H1 (cell line): ENCODE results near the gene PCDHA9. TPM values are rescaled to one million over a fixed set of nuclear protein-coding genes. Genes with fewer than 3 reads are reported as not detected.
A peak's percentile ranks its signal among the peaks of the same experiment; 100 is the strongest.

ENCODE experiments used
- CTCF ChIA-PET: fragments of 300-600 bp; sonication (Branson Sonifier 250); formaldehyde crosslinking; loops from one replicate; lab custom pipeline; 2021; ENCODE audit not compliant: partially characterized antibody; lab: Charles Lee
- POLR2A ChIA-PET: fragments of 300-600 bp; sonication (Branson Sonifier 250); formaldehyde crosslinking; loops from one replicate; lab custom pipeline; 2021; ENCODE audit warnings: inconsistent platforms; ENCODE audit not compliant: partially characterized antibody; lab: Charles Lee
- DNase-seq, 2 experiments: peaks; one replicate each; pipeline versions ENCODE4 v3.0.0 to v3.0.0-alpha.2; 2010 to 2022; ENCODE audit warnings: low spot score in 2 of 2, low read depth in 1 of 2, mixed read lengths in 1 of 2
- FAIRE-seq: peaks from 2 replicates; lab custom pipeline; 2011; peaks lifted over from hg19 to GRCh38; lab: Jason Lieb, UNC
- H2AFZ ChIP-seq: 2 replicates; pipeline ENCODE4 v1.8.1; 2012; ENCODE audit warnings: low read length, inconsistent platforms
- H2AK5ac ChIP-seq: 2 replicates; pipeline ENCODE4 v1.6.1; 2013; ENCODE audit warnings: low read depth, low read length
- H2BK120ac ChIP-seq: replicated peaks from 2 replicates; pipeline ENCODE3; 2013; ENCODE audit warnings: low read depth, low read length, inconsistent platforms
- H2BK12ac ChIP-seq: 2 replicates; pipeline ENCODE4 v1.6.1; 2013; ENCODE audit warnings: low read depth, low read length
- H2BK15ac ChIP-seq: 2 replicates; pipeline ENCODE4 v1.6.1; 2013; ENCODE audit warnings: low read length
- H2BK20ac ChIP-seq: 2 replicates; pipeline ENCODE4 v1.6.1; 2013; ENCODE audit warnings: low read length
- H2BK5ac ChIP-seq: 2 replicates; pipeline ENCODE4 v1.6.1; 2013; ENCODE audit warnings: low read depth, low read length
- H3K14ac ChIP-seq: 2 replicates; pipeline ENCODE4 v1.6.1; 2013; ENCODE audit warnings: inconsistent platforms; ENCODE audit not compliant: insufficient read length
- H3K18ac ChIP-seq: 2 replicates; pipeline ENCODE4 v1.6.1; 2013; ENCODE audit warnings: low read length; ENCODE audit errors: extremely low read depth
- H3K23ac ChIP-seq: 2 replicates; pipeline ENCODE4 v1.6.1; 2013; ENCODE audit warnings: inconsistent platforms; ENCODE audit not compliant: insufficient read length
- H3K23me2 ChIP-seq: 2 replicates; pipeline ENCODE4 v1.6.1; 2013; ENCODE audit warnings: low read depth, low read length
- H3K27ac ChIP-seq: 2 replicates; pipeline ENCODE4 v1.6.1; 2011; ENCODE audit warnings: low read depth, low read length, inconsistent platforms
- H3K27me3 ChIP-seq, 4 experiments: replicated peaks in 1 of 4; 1 replicate in 1 of 4; 2 replicates in 3 of 4; pipeline versions ENCODE4 v1.6.1 to v1.8.1; 2011 to 2013; ENCODE audit warnings: low read length in 3 of 4, mild to moderate bottlenecking in 3 of 4, inconsistent platforms in 2 of 4, mixed read lengths in 2 of 4, moderate library complexity in 1 of 4; ENCODE audit not compliant: control insufficient read depth in 3 of 4, insufficient read depth in 3 of 4; ENCODE audit errors: extremely low read depth in 1 of 4
- H3K36me3 ChIP-seq, 4 experiments: 2 replicates each; pipeline versions ENCODE4 v1.6.1 to v1.8.1; 2011 to 2013; ENCODE audit warnings: mild to moderate bottlenecking in 4 of 4, low read length in 3 of 4, moderate library complexity in 2 of 4, control low read depth in 1 of 4, inconsistent platforms in 1 of 4; ENCODE audit not compliant: insufficient read depth in 4 of 4, control insufficient read depth in 2 of 4
- H3K4ac ChIP-seq: replicated peaks from 2 replicates; pipeline ENCODE3; 2013; ENCODE audit warnings: low read length, low read depth, mixed read lengths, inconsistent platforms; ENCODE audit not compliant: insufficient read length
- H3K4me1 ChIP-seq, 4 experiments: replicated peaks in 1 of 4; 1 replicate in 1 of 4; 2 replicates in 3 of 4; pipeline versions ENCODE4 v1.6.1 to v1.8.1; 2011 to 2013; ENCODE audit warnings: low read length in 3 of 4, inconsistent platforms in 2 of 4, mixed read lengths in 1 of 4; ENCODE audit not compliant: insufficient read depth in 4 of 4, control insufficient read depth in 3 of 4
- H3K4me2 ChIP-seq, 2 experiments: 2 replicates each; pipeline versions ENCODE4 v1.6.1 to v1.8.1; 2011 to 2013; ENCODE audit warnings: low read depth in 2 of 2, low read length in 2 of 2, control low read depth in 1 of 2, inconsistent platforms in 1 of 2, mild to moderate bottlenecking in 1 of 2; ENCODE audit not compliant: insufficient read depth in 1 of 2
- H3K4me3 ChIP-seq, 4 experiments: fragments of 200-600, 300-600 bp in 1 of 4; sonication (generic), shearing (Covaris generic), sonication (Bioruptor Twin) in 1 of 4; 2 replicates each; pipeline versions ENCODE4 v1.5.1 to v1.8.1; 2011 to 2016; ENCODE audit warnings: low read length in 4 of 4, low read depth in 3 of 4, control low read depth in 2 of 4, inconsistent platforms in 2 of 4, mild to moderate bottlenecking in 2 of 4, mixed read lengths in 1 of 4, moderate library complexity in 1 of 4; ENCODE audit not compliant: insufficient read depth in 2 of 4; ENCODE audit errors: extremely low read depth in 1 of 4
- H3K56ac ChIP-seq: replicated peaks from 2 replicates; pipeline ENCODE3; 2013; ENCODE audit warnings: low read depth, mild to moderate bottlenecking, mixed read lengths, low read length, inconsistent platforms; ENCODE audit not compliant: insufficient read length
- H3K79me1 ChIP-seq: 2 replicates; pipeline ENCODE4 v1.6.1; 2013; ENCODE audit warnings: low read depth, low read length, control low read depth
- H3K79me2 ChIP-seq, 2 experiments: 2 replicates each; pipeline versions ENCODE4 v1.6.1 to v1.8.1; 2012 to 2013; ENCODE audit warnings: low read length in 2 of 2, mild to moderate bottlenecking in 2 of 2, inconsistent platforms in 1 of 2; ENCODE audit not compliant: insufficient read depth in 2 of 2, control insufficient read depth in 1 of 2
- H3K9ac ChIP-seq, 4 experiments: replicated peaks in 1 of 4; 1 replicate in 1 of 4; 2 replicates in 3 of 4; pipeline versions ENCODE4 v1.6.1 to v1.8.1; 2011 to 2013; ENCODE audit warnings: low read depth in 3 of 4, low read length in 3 of 4, control low read depth in 2 of 4, mild to moderate bottlenecking in 2 of 4, moderate library complexity in 2 of 4, inconsistent platforms in 1 of 4; ENCODE audit errors: extremely low read depth in 1 of 4
- H3K9me3 ChIP-seq, 2 experiments: 2 replicates each; pipeline versions ENCODE4 v1.6.1 to v1.8.1; 2012 to 2013; ENCODE audit warnings: mild to moderate bottlenecking in 2 of 2, moderate library complexity in 2 of 2, control low read depth in 1 of 2, inconsistent platforms in 1 of 2, low read depth in 1 of 2, low read length in 1 of 2, mixed read lengths in 1 of 2; ENCODE audit not compliant: insufficient read depth in 2 of 2
- H4K20me1 ChIP-seq, 2 experiments: replicated peaks in 1 of 2; 2 replicates each; pipeline versions ENCODE3 to v1.8.1; 2011 to 2013; ENCODE audit warnings: inconsistent platforms in 2 of 2, low read length in 2 of 2, mild to moderate bottlenecking in 1 of 2; ENCODE audit not compliant: insufficient read depth in 2 of 2, control insufficient read depth in 1 of 2
- H4K5ac ChIP-seq: 2 replicates; pipeline ENCODE4 v1.6.1; 2013; ENCODE audit warnings: low read length, low read depth, mixed read lengths, inconsistent platforms; ENCODE audit not compliant: insufficient read length
- H4K8ac ChIP-seq: 2 replicates; pipeline ENCODE4 v1.8.0; 2013; ENCODE audit warnings: mild to moderate bottlenecking, moderate library complexity, low read length, inconsistent platforms; ENCODE audit not compliant: insufficient read depth; ENCODE audit errors: extremely low read depth
- H4K91ac ChIP-seq: replicated peaks from 2 replicates; pipeline ENCODE3; 2013; ENCODE audit warnings: low read length, mixed read lengths, inconsistent platforms; ENCODE audit not compliant: insufficient read length
- CBX8 ChIP-seq: fragments of 300-800, 300-1000 bp; sonication (generic); IDR thresholded peaks from 2 replicates; pipeline ENCODE4 v1.7.1; 2016; ENCODE audit warnings: low read depth, low read length, borderline replicate concordance
- GTF2F1 ChIP-seq: IDR thresholded peaks from 2 replicates; pipeline ENCODE4 v1.6.1; 2012; ENCODE audit warnings: low read depth, low read length, improper control_type of control experiment, borderline replicate concordance
- KDM5A ChIP-seq: fragments of 200-600 bp; IDR thresholded peaks from 2 replicates; pipeline ENCODE4 v1.7.1; 2012; ENCODE audit warnings: mild to moderate bottlenecking, low read length, inconsistent platforms, mixed read lengths
- MAFK ChIP-seq: IDR thresholded peaks from 2 replicates; pipeline ENCODE4 v1.6.1; 2012; ENCODE audit warnings: low read depth, mild to moderate bottlenecking, improper control_type of control experiment, low read length
- SP4 ChIP-seq: IDR thresholded peaks from 2 replicates; pipeline ENCODE4 v1.6.1; 2012; ENCODE audit warnings: low read length, inconsistent platforms
- WGBS, 2 experiments: shearing (Covaris generic) in 1 of 2; methylation state at CpG; one replicate each; pipeline versions ENCODE4 v1.1.6 to v1.1.7; 2013 to 2015; ENCODE audit warnings: low lambda C conversion rate in 2 of 2, mixed read lengths in 2 of 2, inconsistent platforms in 1 of 2, low coverage in 1 of 2, missing lambda C conversion rate in 1 of 2; ENCODE audit not compliant: insufficient replicate concordance in 2 of 2, insufficient coverage in 1 of 2, insufficient read length in 1 of 2; ENCODE audit errors: extremely low coverage in 1 of 2, missing lambda C conversion rate in 1 of 2; 5-methylcytosine and 5-hydroxymethylcytosine counted together
- polyA plus RNA-seq, 7 experiments: library from polyadenylated mRNA; depleted of rRNA in 3 of 7; stranded (reverse) in 5 of 7; unstranded in 2 of 7; fragments of >200 nt in 5 of 7; fragments of 200-250 nt in 2 of 7; gene quantifications; 1 replicate in 5 of 7; 2 replicates in 1 of 7; 4 replicates in 1 of 7; pipeline versions ENCODE4 v1.2.1 to v1.2.3, GENCODE V29; 2011 to 2013; ENCODE audit warnings: missing spikeins in 2 of 7, mixed read lengths in 2 of 7
- total RNA-seq: library from RNA; stranded (reverse); fragmentation: NEBNext Ultra II Directional; extraction: Animal tissue kit (Norgen Biotek cat#: 25700); gene quantifications from 2 replicates; pipeline ENCODE4 v1.2.1, GENCODE V29; 2021
- TF ChIP-seq, protein P1 (sequence below): IDR thresholded peaks from 2 replicates; pipeline ENCODE4 v1.6.1; 2012; ENCODE audit warnings: low read length, inconsistent platforms

PCDHA9 gene
- total and polyA plus RNA-seq, 2 of the 8 experiments (the other 6 are each of a cell fraction or from before 2014, with no cell fraction given), result 0.12 to 0.28 TPM

DNA sequence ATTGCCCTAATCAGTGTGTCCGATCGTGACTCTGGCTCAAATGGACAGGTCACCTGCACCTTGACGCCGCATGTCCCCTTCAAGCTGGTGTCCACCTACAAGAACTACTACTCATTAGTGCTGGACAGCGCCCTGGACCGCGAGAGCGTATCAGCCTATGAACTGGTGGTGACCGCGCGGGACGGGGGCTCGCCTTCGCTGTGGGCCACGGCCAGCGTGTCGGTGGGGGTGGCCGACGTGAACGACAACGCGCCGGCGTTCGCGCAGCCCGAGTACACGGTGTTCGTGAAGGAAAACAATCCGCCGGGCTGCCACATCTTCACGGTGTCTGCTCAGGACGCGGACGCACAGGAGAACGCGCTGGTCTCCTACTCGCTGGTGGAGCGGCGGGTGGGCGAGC is 35.2 kb downstream of the PCDHA9 start:
- Histone ChIP-seq H3K14ac (no peak overlapping the region), H3K18ac (no peak overlapping the region), H3K79me1 (no peaks in the 10 kb centered on the region; the same call in 1 of the 2 replicates)
- CTCF ChIA-PET, result interaction anchor here (0.6 to 7.5 kb wide), 23 partner anchors 10 to 299 kb away, joined by 3 to 95 read pairs (median 6); partner anchors contain the start of genes PCDHA4, PCDHA6, PCDHAC1 and PCDHAC2
- WGBS, 2 experiments, result 96% methylated on average over 27 of the region's 41 CpGs; no CpG with 5 or more reads in 1 of the 2 experiments
- FAIRE-seq, result no peak
- TF ChIP-seq, protein P1, sequence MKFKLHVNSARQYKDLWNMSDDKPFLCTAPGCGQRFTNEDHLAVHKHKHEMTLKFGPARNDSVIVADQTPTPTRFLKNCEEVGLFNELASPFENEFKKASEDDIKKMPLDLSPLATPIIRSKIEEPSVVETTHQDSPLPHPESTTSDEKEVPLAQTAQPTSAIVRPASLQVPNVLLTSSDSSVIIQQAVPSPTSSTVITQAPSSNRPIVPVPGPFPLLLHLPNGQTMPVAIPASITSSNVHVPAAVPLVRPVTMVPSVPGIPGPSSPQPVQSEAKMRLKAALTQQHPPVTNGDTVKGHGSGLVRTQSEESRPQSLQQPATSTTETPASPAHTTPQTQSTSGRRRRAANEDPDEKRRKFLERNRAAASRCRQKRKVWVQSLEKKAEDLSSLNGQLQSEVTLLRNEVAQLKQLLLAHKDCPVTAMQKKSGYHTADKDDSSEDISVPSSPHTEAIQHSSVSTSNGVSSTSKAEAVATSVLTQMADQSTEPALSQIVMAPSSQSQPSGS, result no peak
- TF ChIP-seq SP4 (no peak), MAFK (no peak), CBX8 (no peak), GTF2F1 (no peak), KDM5A (no peak)
- TF ChIP-seq, all 59 proteins: peak for 0
- H3K23me2 ChIP-seq, result no peaks in the 10 kb centered on the region
- H3K79me2 ChIP-seq, result no peaks in the 10 kb centered on the region; a peak in 1 of 4 replicates
- DNase-seq, result no peak
- no peak overlapping the region for H3K23ac ChIP-seq
- no peaks in the 10 kb centered on the region for H3K4me1 ChIP-seq
- H3K36me3 ChIP-seq, result peaks cover 0 to 5% (median 0%) of the 10 kb centered on the region in 4 experiments; a peak in 1 of 8 replicates
- no peak overlapping the region for H2AFZ ChIP-seq
- H3K9me3 ChIP-seq, result no peaks in the 10 kb centered on the region; a peak in 1 of 4 replicates
- H4K91ac ChIP-seq, result no peak overlapping the region
- H3K9ac ChIP-seq, result no peak overlapping the region
- no peak overlapping the region for H3K56ac ChIP-seq
- no peak overlapping the region for H4K5ac ChIP-seq
- POLR2A ChIA-PET, result interaction anchor here (0.7 to 2.7 kb wide), 2 partner anchors 42 to 157 kb away, joined by 3 to 17 read pairs; partner anchors contain the start of gene PCDHAC1
- no peak overlapping the region for H3K4me3 ChIP-seq
- H4K20me1 ChIP-seq, result peaks cover 0 to 5% of the 10 kb centered on the region in 2 experiments
- no peaks in the 10 kb centered on the region for H3K27me3 ChIP-seq
- H4K8ac ChIP-seq, result no peak overlapping the region
- H3K4ac ChIP-seq, result no peak overlapping the region
- H2BK120ac ChIP-seq, result no peak overlapping the region
- H3K4me2 ChIP-seq, result no peak overlapping the region; a peak in 1 of 4 replicates
- H2BK5ac ChIP-seq, result no peak overlapping the region
- H2BK12ac ChIP-seq, result no peak overlapping the region
- no peak overlapping the region for H2AK5ac ChIP-seq
- peak overlapping the region; percentile 43; the same call in 1 of the 2 replicates for H2BK20ac ChIP-seq
- no peak overlapping the region for H3K27ac ChIP-seq
- no peak overlapping the region for H2BK15ac ChIP-seq
